ENCODE measurements around the gene AGMO. TPM values are rescaled to one million over a fixed set of nuclear protein-coding genes. Genes with fewer than 3 reads are reported as not detected.
"Not testable (repeated sequence)": the region's sequence is repeated elsewhere in the genome, so short reads cannot be mapped to it uniquely, and the experiment has no call there.

The AGMO gene
- total RNA-seq, 1 donor from 2014 or later: 0.98 TPM

DNA sequence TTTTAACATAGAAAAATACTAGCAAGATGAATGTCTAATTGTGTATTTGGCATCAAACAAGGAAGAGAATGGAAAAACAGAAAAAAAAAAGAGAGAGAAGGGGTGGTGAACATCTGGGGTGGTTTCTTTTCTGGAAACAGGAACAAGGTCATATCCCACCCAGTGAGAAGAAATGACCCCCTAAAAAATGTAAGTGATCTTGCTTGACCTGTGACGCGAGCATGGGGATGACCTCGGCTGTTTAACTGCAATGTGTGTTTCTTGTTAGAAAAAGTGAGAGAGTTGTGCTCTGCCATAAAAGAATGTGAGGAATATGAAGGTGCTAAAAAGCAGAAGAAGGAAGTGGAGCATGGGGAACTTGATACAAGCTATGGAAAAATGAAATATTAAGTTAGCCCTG, 258.5 kb downstream of the AGMO start:
- no peaks in the 10 kb centered on the region for H3K36me3 ChIP-seq
- intact Hi-C loops (cut with DNase I): loop anchor here (10.0 kb wide), 1 partner anchor 771 kb away; no protein-coding TSS in a partner anchor
- no peak overlapping the region for H3K4me3 ChIP-seq
- H3K9me3 ChIP-seq: no peaks in the 10 kb centered on the region
- H3K27me3 ChIP-seq: no peaks in the 10 kb centered on the region
- H3K27ac ChIP-seq: no peak overlapping the region
- TF ChIP-seq, protein P1, sequence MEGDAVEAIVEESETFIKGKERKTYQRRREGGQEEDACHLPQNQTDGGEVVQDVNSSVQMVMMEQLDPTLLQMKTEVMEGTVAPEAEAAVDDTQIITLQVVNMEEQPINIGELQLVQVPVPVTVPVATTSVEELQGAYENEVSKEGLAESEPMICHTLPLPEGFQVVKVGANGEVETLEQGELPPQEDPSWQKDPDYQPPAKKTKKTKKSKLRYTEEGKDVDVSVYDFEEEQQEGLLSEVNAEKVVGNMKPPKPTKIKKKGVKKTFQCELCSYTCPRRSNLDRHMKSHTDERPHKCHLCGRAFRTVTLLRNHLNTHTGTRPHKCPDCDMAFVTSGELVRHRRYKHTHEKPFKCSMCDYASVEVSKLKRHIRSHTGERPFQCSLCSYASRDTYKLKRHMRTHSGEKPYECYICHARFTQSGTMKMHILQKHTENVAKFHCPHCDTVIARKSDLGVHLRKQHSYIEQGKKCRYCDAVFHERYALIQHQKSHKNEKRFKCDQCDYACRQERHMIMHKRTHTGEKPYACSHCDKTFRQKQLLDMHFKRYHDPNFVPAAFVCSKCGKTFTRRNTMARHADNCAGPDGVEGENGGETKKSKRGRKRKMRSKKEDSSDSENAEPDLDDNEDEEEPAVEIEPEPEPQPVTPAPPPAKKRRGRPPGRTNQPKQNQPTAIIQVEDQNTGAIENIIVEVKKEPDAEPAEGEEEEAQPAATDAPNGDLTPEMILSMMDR (IDR thresholded peaks at IDR 0.05): no peak
- no peak for TF ChIP-seq POLR2A (IDR thresholded peaks at IDR 0.05)
- no peak for TF ChIP-seq POLR2AphosphoS5 (IDR thresholded peaks at IDR 0.05; ENCODE audit: insufficient read depth in 1 of 2, low read depth in 1 of 2)
- no peaks in the 10 kb centered on the region for H3K4me1 ChIP-seq
- no peak for DNase-seq (ENCODE audit: extremely low spot score in 2 of 2)

DNA sequence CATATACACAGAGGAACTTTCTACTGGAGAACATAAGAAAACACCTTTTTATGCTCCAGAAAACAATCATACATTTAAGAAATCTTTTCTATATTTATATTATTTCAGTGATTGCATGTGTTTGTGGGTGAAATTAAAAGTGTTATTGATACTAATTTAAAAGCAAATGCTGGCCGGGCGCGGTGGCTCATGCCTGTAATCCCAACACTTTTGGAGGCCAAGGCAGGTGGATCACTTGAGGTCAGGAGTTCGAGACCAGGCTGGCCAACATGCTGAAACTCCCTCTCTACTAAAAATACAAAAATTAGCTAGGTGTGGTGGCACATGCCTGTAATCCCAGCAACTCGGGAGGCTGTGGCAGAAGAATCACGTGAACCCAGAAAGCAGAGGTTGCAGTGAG, 260.8 kb downstream of the AGMO start:
- DNase-seq (ENCODE audit: extremely low spot score in 2 of 2); H3K9me3 ChIP-seq; H3K4me1 ChIP-seq; H3K4me3 ChIP-seq; H3K27me3 ChIP-seq; H3K36me3 ChIP-seq; H3K27ac ChIP-seq: not testable (repeated sequence)
- intact Hi-C loops (cut with DNase I): loop anchor here (10.0 kb wide), 1 partner anchor 774 kb away; no protein-coding TSS in a partner anchor

DNA sequence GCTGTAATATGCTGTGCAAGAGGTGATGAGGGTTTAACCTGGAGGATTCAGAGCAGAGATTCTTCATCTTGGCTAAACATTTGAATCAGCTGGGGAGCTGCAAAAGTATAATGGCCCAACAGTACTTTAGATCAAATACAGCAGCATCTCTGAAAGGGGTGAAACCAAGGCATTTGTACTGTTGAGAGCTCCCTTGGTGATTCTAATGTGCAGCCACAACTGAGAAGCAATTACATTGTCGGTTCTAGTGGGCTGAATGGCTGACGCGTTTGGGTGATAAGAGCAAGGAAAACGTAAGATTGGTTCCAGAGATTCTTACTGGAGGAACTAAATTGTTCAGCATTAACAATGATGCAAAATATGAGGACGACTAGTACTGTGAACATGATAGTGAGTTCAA, 269.7 kb downstream of the AGMO start:
- no peak overlapping the region for H3K27ac ChIP-seq
- H3K27me3 ChIP-seq: no peaks in the 10 kb centered on the region
- no peaks in the 10 kb centered on the region for H3K36me3 ChIP-seq
- no peak for DNase-seq (ENCODE audit: extremely low spot score in 2 of 2)
- TF ChIP-seq POLR2A (IDR thresholded peaks at IDR 0.05) (no peak), POLR2AphosphoS5 (IDR thresholded peaks at IDR 0.05; ENCODE audit: insufficient read depth in 1 of 2, low read depth in 1 of 2) (no peak)
- TF ChIP-seq, protein P1 (IDR thresholded peaks at IDR 0.05): no peak
- intact Hi-C loops (cut with DNase I): no loop called here
- no peaks in the 10 kb centered on the region for H3K9me3 ChIP-seq
- no peaks in the 10 kb centered on the region for H3K4me1 ChIP-seq
- no peak overlapping the region for H3K4me3 ChIP-seq

DNA sequence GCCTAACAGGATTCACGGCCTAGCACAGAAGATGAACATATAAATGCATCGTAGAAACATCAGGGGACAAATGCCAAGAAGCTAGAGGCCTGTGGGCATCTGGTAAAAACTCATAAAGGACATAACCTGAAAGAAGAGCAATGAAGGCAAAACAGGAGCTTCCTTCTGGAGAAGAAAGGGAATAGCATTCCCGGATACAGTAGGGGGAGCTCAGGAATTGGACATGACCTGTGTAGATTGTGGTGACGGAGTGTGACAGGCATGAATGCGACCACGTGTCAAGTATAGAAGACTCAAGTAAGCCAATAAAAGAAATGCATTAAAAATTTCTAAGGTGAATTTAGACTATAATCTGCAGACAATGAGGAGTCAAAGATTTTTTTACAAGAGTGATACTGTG, 270.1 kb downstream of the AGMO start:
- no peak for TF ChIP-seq POLR2A (IDR thresholded peaks at IDR 0.05)
- TF ChIP-seq POLR2AphosphoS5 (IDR thresholded peaks at IDR 0.05; ENCODE audit: insufficient read depth in 1 of 2, low read depth in 1 of 2): no peak
- TF ChIP-seq, protein P1 (IDR thresholded peaks at IDR 0.05): no peak
- Histone ChIP-seq H3K4me1 (no peaks in the 10 kb centered on the region), H3K27ac (no peak overlapping the region), H3K4me3 (no peak overlapping the region), H3K9me3 (no peaks in the 10 kb centered on the region), H3K36me3 (no peaks in the 10 kb centered on the region), H3K27me3 (no peaks in the 10 kb centered on the region)
- intact Hi-C loops (cut with DNase I): no loop called here
- no peak for DNase-seq (ENCODE audit: extremely low spot score in 2 of 2)

DNA sequence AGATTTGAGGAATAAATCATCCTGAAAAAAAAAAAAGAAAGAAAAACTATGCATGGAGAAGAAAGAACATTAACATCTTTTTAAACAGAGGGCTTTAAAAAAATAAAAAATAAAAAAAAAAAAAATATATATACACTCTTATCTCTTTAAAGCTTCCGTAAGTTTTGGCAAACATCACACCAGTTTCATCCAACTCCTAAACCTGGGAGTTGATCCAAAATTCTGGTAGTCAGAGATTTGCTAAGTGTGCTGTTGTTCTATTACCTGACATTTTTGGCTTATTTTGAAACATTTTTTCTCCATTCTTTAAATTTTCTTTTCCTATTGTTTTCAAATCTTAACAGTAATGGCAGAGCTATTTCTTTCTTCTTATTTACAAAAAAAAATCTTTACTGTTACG, 273.1 kb downstream of the AGMO start:
- Histone ChIP-seq H3K4me3 (no peak overlapping the region), H3K27ac (no peak overlapping the region), H3K4me1 (no peaks in the 10 kb centered on the region), H3K9me3 (no peaks in the 10 kb centered on the region), H3K27me3 (no peaks in the 10 kb centered on the region), H3K36me3 (no peaks in the 10 kb centered on the region)
- intact Hi-C loops (cut with DNase I): no loop called here
- no peak for DNase-seq (ENCODE audit: extremely low spot score in 2 of 2)
- TF ChIP-seq POLR2AphosphoS5 (IDR thresholded peaks at IDR 0.05; ENCODE audit: insufficient read depth in 1 of 2, low read depth in 1 of 2) (no peak), POLR2A (IDR thresholded peaks at IDR 0.05) (no peak)
- TF ChIP-seq, protein P1 (IDR thresholded peaks at IDR 0.05): no peak

DNA sequence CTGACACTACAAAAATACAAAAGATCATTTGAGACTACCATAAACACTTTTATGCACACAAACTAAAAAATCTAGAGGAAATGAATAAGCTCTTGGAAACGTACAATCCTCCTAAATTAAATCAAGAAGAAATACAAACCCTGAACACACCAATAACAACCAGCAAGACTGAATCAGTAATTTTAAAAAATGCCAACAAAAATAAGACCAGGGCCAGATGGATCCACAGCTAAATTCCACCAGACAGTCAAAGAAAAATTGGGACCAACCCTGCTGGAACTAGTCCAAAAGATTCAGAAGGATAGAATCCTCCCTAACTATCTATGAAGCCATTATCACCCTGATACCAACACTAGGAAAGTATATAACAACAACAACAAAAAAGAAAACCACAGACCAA, 277.4 kb downstream of the AGMO start:
- H3K4me3 ChIP-seq: no peak overlapping the region
- intact Hi-C loops (cut with DNase I): no loop called here
- no peaks in the 10 kb centered on the region for H3K9me3 ChIP-seq
- no peaks in the 10 kb centered on the region for H3K4me1 ChIP-seq
- H3K36me3 ChIP-seq: no peaks in the 10 kb centered on the region
- H3K27me3 ChIP-seq: no peaks in the 10 kb centered on the region
- H3K27ac ChIP-seq: no peak overlapping the region
- DNase-seq (ENCODE audit: extremely low spot score in 2 of 2): no peak
- TF ChIP-seq POLR2AphosphoS5 (IDR thresholded peaks at IDR 0.05; ENCODE audit: insufficient read depth in 1 of 2, low read depth in 1 of 2): no peak
- TF ChIP-seq, protein P1 (IDR thresholded peaks at IDR 0.05): no peak
